ENCODE results near the gene AJAP1.

- TF ChIP-seq POLR2AphosphoS5 (IDR thresholded peaks at IDR 0.05; ENCODE audit: low read depth, low read length) = no peak
- TF ChIP-seq EZH2 (IDR thresholded peaks at IDR 0.05) = no peak
- TF ChIP-seq, protein P1, sequence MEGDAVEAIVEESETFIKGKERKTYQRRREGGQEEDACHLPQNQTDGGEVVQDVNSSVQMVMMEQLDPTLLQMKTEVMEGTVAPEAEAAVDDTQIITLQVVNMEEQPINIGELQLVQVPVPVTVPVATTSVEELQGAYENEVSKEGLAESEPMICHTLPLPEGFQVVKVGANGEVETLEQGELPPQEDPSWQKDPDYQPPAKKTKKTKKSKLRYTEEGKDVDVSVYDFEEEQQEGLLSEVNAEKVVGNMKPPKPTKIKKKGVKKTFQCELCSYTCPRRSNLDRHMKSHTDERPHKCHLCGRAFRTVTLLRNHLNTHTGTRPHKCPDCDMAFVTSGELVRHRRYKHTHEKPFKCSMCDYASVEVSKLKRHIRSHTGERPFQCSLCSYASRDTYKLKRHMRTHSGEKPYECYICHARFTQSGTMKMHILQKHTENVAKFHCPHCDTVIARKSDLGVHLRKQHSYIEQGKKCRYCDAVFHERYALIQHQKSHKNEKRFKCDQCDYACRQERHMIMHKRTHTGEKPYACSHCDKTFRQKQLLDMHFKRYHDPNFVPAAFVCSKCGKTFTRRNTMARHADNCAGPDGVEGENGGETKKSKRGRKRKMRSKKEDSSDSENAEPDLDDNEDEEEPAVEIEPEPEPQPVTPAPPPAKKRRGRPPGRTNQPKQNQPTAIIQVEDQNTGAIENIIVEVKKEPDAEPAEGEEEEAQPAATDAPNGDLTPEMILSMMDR (IDR thresholded peaks at IDR 0.05 in 2 of 3, conservative IDR thresholded peaks at IDR 0.05 in 1 of 3; ENCODE audit: borderline replicate concordance in 1 of 3, insufficient read depth in 1 of 3, low read depth in 2 of 3, low read length in 2 of 3) = no peak
- TF ChIP-seq RAD21 (IDR thresholded peaks at IDR 0.05; ENCODE audit: low read depth) = no peak
- no peak for TF ChIP-seq REST (IDR thresholded peaks at IDR 0.05; ENCODE audit: low read depth)
Measured at GRCh38 chr1:4736254-4736653, 81.8 kb downstream of the AJAP1 start.

Measured in HCT116 (cell line).